OCI-LY7 (cell line): Measurements from ENCODE around the gene TLE6. TPM values are rescaled to one million over a fixed set of nuclear protein-coding genes. Genes with fewer than 3 reads are reported as not detected.
A peak's percentile ranks its signal among the peaks of the same experiment; 100 is the strongest.
"Not testable (repeated sequence)": the region's sequence is repeated elsewhere in the genome, so short reads cannot be mapped to it uniquely, and the experiment has no call there.

Source experiments
- Bru-seq: library from RNA; stranded (reverse); fragments of 400-500 nt; gene quantifications from one replicate; lab custom pipeline; 2021; lab: Mats Ljungman, UMichigan
- BruChase-seq, 2 experiments: library from RNA; stranded (reverse); fragments of 400-500 nt; gene quantifications; one replicate each; lab custom pipeline; 2021; lab: Mats Ljungman, UMichigan
- BruUV-seq: library from RNA; stranded (reverse); fragments of 400-500 nt; replicated peaks from 2 replicates; lab custom pipeline; 2021; lab: Mats Ljungman, UMichigan
- CTCF ChIA-PET: fragments of 300-600 bp; sonication (Branson Sonifier 250); formaldehyde crosslinking; loops from one replicate; lab custom pipeline; 2022; ENCODE audit warnings: antibody characterized with exemption; ENCODE audit not compliant: unreplicated experiment; lab: Charles Lee
- POLR2A ChIA-PET: fragments of 300-600 bp; sonication (Branson Sonifier 250); formaldehyde crosslinking; loops from one replicate; lab custom pipeline; 2022; ENCODE audit warnings: antibody characterized with exemption; lab: Charles Lee
- DNase-seq: peaks from one replicate; pipeline ENCODE4 v3.0.0-alpha.2; 2015; ENCODE audit warnings: low spot score
- H2AFZ ChIP-seq: fragments of 200-600 bp; sonication (generic), shearing (Covaris generic); 2 replicates; pipeline ENCODE4 v1.6.1; 2014; ENCODE audit warnings: mild to moderate bottlenecking, antibody characterized with exemption, low read length, moderate library complexity
- H3K27ac ChIP-seq: fragments of 200-600 bp; sonication (generic); 2 replicates; pipeline ENCODE4 v1.5.1; 2014; ENCODE audit warnings: mixed run types, low read depth, mild to moderate bottlenecking, moderate library complexity, low read length, inconsistent platforms; ENCODE audit not compliant: poor library complexity, severe bottlenecking
- H3K36me3 ChIP-seq: fragments of 200-600 bp; sonication (generic); 2 replicates; pipeline ENCODE4 v1.6.1; 2014; ENCODE audit warnings: mild to moderate bottlenecking, antibody characterized with exemption, low read length, moderate library complexity, mixed read lengths; ENCODE audit not compliant: insufficient read depth
- H3K4me1 ChIP-seq: fragments of 200-600 bp; sonication (generic); 2 replicates; pipeline ENCODE4 v1.5.1; 2014; ENCODE audit warnings: mild to moderate bottlenecking, low read length; ENCODE audit not compliant: insufficient read depth, poor library complexity, severe bottlenecking
- H3K4me2 ChIP-seq: fragments of 200-600 bp; sonication (generic); 2 replicates; pipeline ENCODE4 v1.6.1; 2014; ENCODE audit warnings: mild to moderate bottlenecking, low read length
- H3K4me3 ChIP-seq: fragments of 200-600 bp; sonication (generic); 2 replicates; pipeline ENCODE4 v1.5.1; 2014; ENCODE audit warnings: mild to moderate bottlenecking, low read depth, low read length; ENCODE audit not compliant: poor library complexity, severe bottlenecking
- H3K79me2 ChIP-seq: fragments of 200-600 bp; sonication (generic); 2 replicates; pipeline ENCODE4 v1.6.1; 2016; ENCODE audit warnings: low read depth, mild to moderate bottlenecking, low read length, moderate library complexity, mixed read lengths; ENCODE audit not compliant: insufficient read depth
- H3K9me2 ChIP-seq: fragments of 200-600 bp; sonication (generic); 2 replicates; pipeline ENCODE4 v1.6.1; 2016; ENCODE audit warnings: mild to moderate bottlenecking, low read length, mixed read lengths; ENCODE audit not compliant: insufficient read depth
- H3K9me3 ChIP-seq: fragments of 200-600 bp; sonication (generic); 2 replicates; pipeline ENCODE4 v1.6.1; 2014; ENCODE audit warnings: mild to moderate bottlenecking, mixed run types, low read length, mixed read lengths
- H4K20me1 ChIP-seq: fragments of 200-600 bp; sonication (generic); 2 replicates; pipeline ENCODE4 v1.6.1; 2014; ENCODE audit warnings: mild to moderate bottlenecking, antibody characterized with exemption, low read length, moderate library complexity, mixed read lengths; ENCODE audit not compliant: insufficient read depth
- CTCF ChIP-seq: fragments of 200-600 bp; sonication (generic); conservative IDR thresholded peaks from 2 replicates; pipeline ENCODE4 v1.5.1; 2014; ENCODE audit warnings: mild to moderate bottlenecking, antibody characterized with exemption, low read length, moderate library complexity, mixed read lengths
- EZH2phosphoT487 ChIP-seq: fragments of 200-600 bp; sonication (generic); IDR thresholded peaks from 2 replicates; pipeline ENCODE4 v1.6.1; 2018; ENCODE audit warnings: low read depth, borderline replicate concordance, mild to moderate bottlenecking, mixed run types, antibody characterized with exemption, low read length, moderate library complexity, mixed read lengths
- intact Hi-C: fragments of 100-400 bp; cut with micrococcal nuclease; formaldehyde crosslinking; loops from one replicate; pipeline ENCODE4 v1.10.0; 2022; ENCODE audit not compliant: unreplicated experiment
- long read RNA-seq: library from polyadenylated mRNA; stranded (forward); transcript quantifications from one replicate; pipeline ENCODE4 v2.0.0, GENCODE V29; 2022
- total RNA-seq, 2 experiments: library from RNA; depleted of rRNA in 1 of 2; stranded (reverse); fragments of >200 nt in 1 of 2; shearing (Covaris generic) in 1 of 2; gene quantifications; 2 replicates each; pipeline ENCODE4 v1.2.3, GENCODE V29; 2014 to 2022

TLE6 gene
- total RNA-seq (2014; rRNA removed; shearing (Covaris generic)), result 15.9 and 16.4 TPM in 2 replicates
- total RNA-seq (2022), result 21.5 and 23.0 TPM in 2 replicates
- Bru-seq, nascent RNA, result percentile 34 among the genes with signal in this experiment
- BruChase-seq, experiment 1, labeled RNA remaining after a 6-hour chase, result percentile 46 among the genes with signal in this experiment
- percentile 39 among the genes with signal in this experiment for BruChase-seq, experiment 2, labeled RNA remaining after a 2-hour chase
- long read RNA-seq, transcript TLE6-208 (3 exons, 456 nt), result major isoform, 6 of 22 reads
- long read RNA-seq, partial matches to known transcripts, result 11 of 22 reads
- long read RNA-seq, other reads (novel, unspliced or antisense), result 5 of 22 reads

DNA sequence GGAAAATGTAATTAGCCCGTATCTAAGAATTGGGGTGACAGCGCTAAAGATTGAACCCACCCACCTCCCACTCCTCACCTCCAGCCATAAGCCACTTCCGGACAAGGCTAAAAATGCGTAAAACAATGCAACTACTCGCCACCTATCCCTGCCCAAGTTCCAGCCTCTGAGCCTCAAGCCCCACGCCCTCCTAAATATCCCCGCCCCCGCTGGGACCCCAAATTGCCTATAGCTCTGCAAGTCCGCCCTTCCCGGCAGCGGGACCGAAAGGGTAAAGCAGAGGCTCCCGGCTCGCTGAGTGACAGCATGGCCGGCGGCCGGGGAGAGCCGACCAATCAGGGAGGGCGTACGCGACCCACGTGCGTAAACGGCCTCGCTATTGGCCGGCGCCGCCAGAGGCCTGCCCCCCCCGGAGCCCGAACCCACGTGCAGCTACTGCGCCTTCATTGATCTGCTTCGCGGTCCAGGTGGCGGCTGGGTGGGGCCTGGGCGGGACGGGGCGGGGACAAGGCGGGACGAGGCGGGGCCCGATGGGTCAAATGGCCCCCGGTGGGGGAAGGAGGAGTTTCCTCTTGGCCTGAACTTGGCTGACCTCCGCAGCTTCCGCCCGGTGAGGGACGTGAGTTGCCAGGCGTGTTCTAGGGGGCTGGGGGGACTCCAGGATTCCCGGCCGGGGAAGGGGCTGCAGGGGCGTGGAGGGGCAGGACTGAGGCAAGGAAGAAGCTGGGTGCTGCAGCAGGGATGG, at the start of gene TLE6:
Gene TLE6, plus strand, starts transcription at position 564 of the 745 bp plus-strand sequence. CDS start 670 bp downstream, outside the sequence.
- CTCF ChIA-PET, result interaction anchor here (0.6 to 1.1 kb wide), 5 partner anchors 26 to 163 kb away, joined by 3 to 7 read pairs (median 4); no protein-coding TSS in a partner anchor
- Histone ChIP-seq H3K9me3 (no peaks in the 10 kb centered on the region), H3K4me2 (peak within 1 kb of the TSS; percentile 94), H2AFZ (peak within 1 kb of the TSS; percentile 38; the same call in 1 of the 2 replicates), H3K4me3 (peak within 1 kb of the TSS; percentile 73), H3K4me1 (peaks cover 39% of the 10 kb centered on the region), H3K27ac (peak within 1 kb of the TSS; percentile 38), H3K79me2 (no peaks in the 10 kb centered on the region), H3K9me2 (no peaks in the 10 kb centered on the region), H4K20me1 (no peaks in the 10 kb centered on the region), H3K36me3 (no peaks in the 10 kb centered on the region)
- intact Hi-C loops, result loop anchor here (1.0 kb wide), 1 partner anchor 58 kb away; no protein-coding TSS in a partner anchor
- TSS peak; percentile 79 for BruUV-seq
- peak; percentile 99 for DNase-seq
- POLR2A ChIA-PET, result interaction anchor here (0.5 to 3.8 kb wide), 6 partner anchors 9 to 192 kb away, joined by 3 to 12 read pairs (median 4); partner anchors contain the start of gene THOP1
- TF ChIP-seq CTCF (no peak), EZH2phosphoT487 (no peak)

DNA sequence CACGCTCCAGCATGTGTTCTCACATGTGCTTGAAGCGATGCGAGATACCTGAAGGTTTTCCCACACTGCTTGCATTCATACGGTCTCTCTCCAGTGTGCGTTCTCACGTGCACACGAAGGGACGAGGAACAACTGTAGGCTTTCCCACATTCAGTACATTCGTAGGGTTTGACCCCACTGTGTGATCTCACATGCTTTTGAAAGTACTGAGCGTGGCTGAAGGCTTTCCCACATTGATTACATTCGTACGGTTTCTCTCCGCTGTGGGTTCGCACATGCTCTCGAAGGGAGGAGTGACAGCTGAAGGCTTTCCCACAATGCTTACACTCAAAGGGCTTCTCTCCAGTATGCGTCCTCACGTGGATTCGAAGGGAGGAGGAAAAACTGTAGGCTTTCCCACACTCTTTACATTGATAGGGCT, 43.9 kb upstream of the TLE6 start:
- TSS peak; percentile 68 for BruUV-seq
- H3K9me2 ChIP-seq, result no peaks in the 10 kb centered on the region
- H3K4me1 ChIP-seq, result no peaks in the 10 kb centered on the region
- H3K9me3 ChIP-seq, result no peaks in the 10 kb centered on the region
- H3K36me3 ChIP-seq, result peaks cover 26% of the 10 kb centered on the region
- no peaks in the 10 kb centered on the region for H3K79me2 ChIP-seq
- no peaks in the 10 kb centered on the region for H4K20me1 ChIP-seq
- no peak for DNase-seq
- H3K27ac ChIP-seq, result no peak overlapping the region
- CTCF ChIA-PET, result no interaction called here
- no peak overlapping the region for H3K4me3 ChIP-seq
- no peak for TF ChIP-seq EZH2phosphoT487
- no peak for TF ChIP-seq CTCF
- H2AFZ ChIP-seq, result no peak overlapping the region
- no peak overlapping the region for H3K4me2 ChIP-seq
- intact Hi-C loops, result no loop called here
- POLR2A ChIA-PET, result interaction anchor here (0.6 to 0.7 kb wide), 2 partner anchors 9 to 379 kb away, joined by 3 to 5 read pairs; no protein-coding TSS in a partner anchor

GRCh38 chr19:2935863-2936262, 41.5 kb upstream of the TLE6 start:
- intact Hi-C loops, H3K79me2 ChIP-seq, H4K20me1 ChIP-seq, H3K27ac ChIP-seq, H2AFZ ChIP-seq, H3K4me3 ChIP-seq, BruUV-seq, H3K4me1 ChIP-seq, H3K9me3 ChIP-seq, H3K9me2 ChIP-seq, DNase-seq, H3K4me2 ChIP-seq: not testable (repeated sequence)
- ChIA-PET CTCF (interaction anchor here (0.7 kb wide), 1 partner anchor 15 kb away, joined by 3 read pairs; no protein-coding TSS in a partner anchor), POLR2A (interaction anchor here (0.6 kb wide), 1 partner anchor 74 kb away, joined by 3 read pairs; no protein-coding TSS in a partner anchor)
- peaks cover 24% of the 10 kb centered on the region for H3K36me3 ChIP-seq
